ENCODE data around the gene SLC9C1. TPM values are rescaled to one million over a fixed set of nuclear protein-coding genes. Genes with fewer than 3 reads are reported as not detected.
"Not testable (repeated sequence)": the region's sequence is repeated elsewhere in the genome, so short reads cannot be mapped to it uniquely, and the experiment has no call there.

Gene SLC9C1
- polyA plus RNA-seq, 4 donors, result 0.47 to 1.2 (median 0.65) TPM

GRCh38 chr3:112228786-112229185 is 65.2 kb downstream of the SLC9C1 start:
- DNase-seq (ENCODE audit: low read depth in 4 of 4, low spot score in 2 of 4), result no peak

GRCh38 chr3:112200317-112200666 is 93.7 kb downstream of the SLC9C1 start:
- DNase-seq (ENCODE audit: low read depth in 4 of 4, low spot score in 2 of 4), result no peak

GRCh38 chr3:112199622-112200316 is 94.2 kb downstream of the SLC9C1 start:
- DNase-seq (ENCODE audit: low read depth in 4 of 4, low spot score in 2 of 4), result no peak

- no peak for DNase-seq (ENCODE audit: low read depth in 4 of 4, low spot score in 2 of 4)
Measured at GRCh38 chr3:112197131-112197530, 96.9 kb downstream of the SLC9C1 start.

- no peak for DNase-seq (ENCODE audit: low read depth in 4 of 4, low spot score in 2 of 4)
Measured at GRCh38 chr3:112187300-112187699, 106.7 kb downstream of the SLC9C1 start.

GRCh38 chr3:112185423-112186035 is 108.5 kb downstream of the SLC9C1 start:
- DNase-seq (ENCODE audit: low read depth in 4 of 4, low spot score in 2 of 4), result not testable (repeated sequence)

- DNase-seq (ENCODE audit: low read depth in 4 of 4, low spot score in 2 of 4), result no peak
Measured at GRCh38 chr3:112175646-112176045, 118.4 kb downstream of the SLC9C1 start.

- DNase-seq (ENCODE audit: low read depth in 4 of 4, low spot score in 2 of 4), result no peak
Measured at GRCh38 chr3:112175037-112175436, 119.0 kb downstream of the SLC9C1 start.

- DNase-seq (ENCODE audit: low read depth in 4 of 4, low spot score in 2 of 4), result no peak
Measured at GRCh38 chr3:112171144-112171543, 122.9 kb downstream of the SLC9C1 start.

- no peak for DNase-seq (ENCODE audit: low read depth in 4 of 4, low spot score in 2 of 4)
Measured at GRCh38 chr3:112170046-112170445, 124.0 kb downstream of the SLC9C1 start.

- no peak for DNase-seq (ENCODE audit: low read depth in 4 of 4, low spot score in 2 of 4)
Measured at GRCh38 chr3:112167758-112168157, 126.3 kb downstream of the SLC9C1 start.

GRCh38 chr3:112149136-112149535 is 144.9 kb downstream of the SLC9C1 start:
- DNase-seq (ENCODE audit: low read depth in 4 of 4, low spot score in 2 of 4), result no peak

GRCh38 chr3:112143689-112144088 is 150.3 kb downstream of the SLC9C1 start:
- DNase-seq (ENCODE audit: low read depth in 4 of 4, low spot score in 2 of 4), result no peak

- DNase-seq (ENCODE audit: low read depth in 4 of 4, low spot score in 2 of 4), result no peak
Measured at GRCh38 chr3:112143251-112143650, 150.8 kb downstream of the SLC9C1 start.

GRCh38 chr3:112141293-112141692 is 152.7 kb downstream of the SLC9C1 start:
- DNase-seq (ENCODE audit: low read depth in 4 of 4, low spot score in 2 of 4), result no peak

GRCh38 chr3:112140584-112140983 is 153.4 kb downstream of the SLC9C1 start:
- DNase-seq (ENCODE audit: low read depth in 4 of 4, low spot score in 2 of 4), result no peak

GRCh38 chr3:112138219-112138969 is 155.6 kb downstream of the SLC9C1 start:
- DNase-seq (ENCODE audit: low read depth in 4 of 4, low spot score in 2 of 4), result no peak

GRCh38 chr3:112137781-112138180 is 156.2 kb downstream of the SLC9C1 start:
- no peak for DNase-seq (ENCODE audit: low read depth in 4 of 4, low spot score in 2 of 4)

- DNase-seq (ENCODE audit: low read depth in 4 of 4, low spot score in 2 of 4), result peak in 1 of 4 donors; percentile 71
Measured at GRCh38 chr3:112136959-112137693, 156.9 kb downstream of the SLC9C1 start.

- DNase-seq (ENCODE audit: low read depth in 4 of 4, low spot score in 2 of 4), result no peak
Measured at GRCh38 chr3:112136046-112136445, 158.0 kb downstream of the SLC9C1 start.
